DMS79 treated with DMSO at 0.1 percent for 48 hours (cell line): ENCODE measurements around the gene FAT1.

Source experiments
- DNase-seq: peaks from one replicate; lab custom pipeline; 2025; lab: John Stamatoyannopoulos, UW

The FAT1 gene

DNA sequence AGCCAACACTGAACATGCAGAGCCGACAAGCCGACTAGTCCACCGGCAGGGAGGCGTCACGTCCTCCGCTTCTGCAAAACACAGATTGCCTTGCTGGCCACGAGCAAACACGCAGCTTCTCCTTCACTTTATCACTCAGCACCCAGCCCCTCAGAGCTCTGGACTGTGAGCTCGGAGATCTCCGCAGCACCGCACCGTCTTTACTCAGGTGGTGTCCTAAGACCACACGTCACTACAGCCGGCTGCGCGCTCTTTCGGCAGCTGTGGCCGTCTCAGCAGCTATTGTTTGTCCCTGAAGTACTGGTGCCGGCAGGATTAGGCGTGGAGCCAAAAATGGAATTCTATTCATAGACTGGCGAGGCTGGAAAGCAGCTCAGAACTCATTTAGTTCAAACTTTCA lies 72.0 kb downstream of the FAT1 start:
- DNase-seq: no peak

- DNase-seq: no peak
Measured at GRCh38 chr4:186651181-186651603, 72.5 kb downstream of the FAT1 start.

DNA sequence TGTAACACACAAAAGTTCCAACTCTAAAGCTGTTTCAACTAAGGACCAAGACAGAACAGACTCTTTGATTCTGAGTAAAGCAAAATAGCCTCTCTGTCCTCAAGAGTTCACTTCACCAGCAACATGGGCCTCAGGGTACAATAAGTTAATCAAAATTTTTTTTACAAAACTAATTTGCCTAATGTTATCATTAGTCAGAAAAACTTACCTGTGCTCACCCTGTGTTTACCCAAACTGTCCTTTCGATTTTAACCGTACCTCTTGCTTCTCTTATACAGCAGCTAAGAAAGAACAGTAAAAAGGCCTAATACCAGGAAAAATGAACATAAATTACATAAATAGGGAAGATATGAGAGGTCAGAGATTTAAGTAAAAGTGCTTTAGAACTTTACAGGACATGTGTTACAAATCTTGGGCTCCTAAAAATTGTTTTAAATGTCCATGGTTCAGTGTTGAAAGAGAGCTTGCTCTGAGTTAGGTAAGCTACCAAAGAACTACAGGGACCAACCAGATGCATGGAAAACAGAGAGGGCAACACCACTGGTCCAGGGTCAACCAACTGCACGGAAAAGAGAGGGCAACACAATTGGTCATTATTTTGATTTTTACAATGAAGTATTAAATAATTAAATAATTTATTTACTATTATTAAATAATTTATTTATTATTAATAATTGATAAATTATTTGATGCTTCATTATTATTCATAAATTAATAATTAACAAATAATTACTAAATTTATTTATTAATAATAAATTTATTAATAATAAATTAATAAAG lies 73.1 kb downstream of the FAT1 start:
- no peak for DNase-seq

DNA sequence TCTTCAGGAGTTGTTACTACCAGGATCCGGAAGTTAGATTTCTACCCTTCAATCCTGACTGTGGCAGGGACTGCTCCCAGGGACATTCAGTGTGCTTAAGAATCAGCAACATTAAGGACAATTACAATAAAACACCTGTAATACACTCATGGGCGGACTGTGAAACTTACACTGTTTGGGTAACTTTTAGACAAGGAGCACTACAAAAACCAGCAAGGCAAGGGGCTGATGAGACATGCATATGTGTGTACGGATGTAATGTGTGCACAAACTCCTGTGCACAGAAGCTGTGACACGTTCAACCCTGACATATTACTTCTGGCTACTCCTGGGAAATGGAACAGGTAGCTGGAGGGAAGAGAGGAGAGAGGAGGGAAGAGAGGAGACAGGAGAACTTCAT lies 75.8 kb downstream of the FAT1 start:
- DNase-seq: no peak

GRCh38 chr4:186644737-186645261 lies 78.9 kb downstream of the FAT1 start:
- no peak for DNase-seq

- DNase-seq: no peak
Measured at GRCh38 chr4:186644311-186644638, 79.4 kb downstream of the FAT1 start.

GRCh38 chr4:186643501-186644310 lies 80.0 kb downstream of the FAT1 start:
- no peak for DNase-seq

DNA sequence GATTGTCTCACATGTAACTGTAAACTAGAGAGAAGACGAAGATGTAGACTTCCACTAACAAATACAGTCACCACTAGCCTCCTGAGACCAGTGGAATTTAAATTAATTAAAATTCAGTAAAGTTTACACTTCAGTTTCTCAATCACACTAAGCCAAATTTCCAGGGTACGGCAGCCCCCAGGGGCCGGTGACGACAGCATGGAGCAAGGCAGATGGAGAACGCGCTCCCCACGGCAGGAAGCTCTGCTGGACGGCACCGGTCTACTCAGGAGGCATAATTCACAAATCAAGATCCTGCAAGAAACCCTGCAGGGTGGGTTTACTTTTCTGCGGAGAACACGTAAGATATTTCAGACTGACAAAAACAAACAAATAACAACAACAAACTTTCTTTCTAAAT lies 80.7 kb downstream of the FAT1 start:
- DNase-seq: no peak

- no peak for DNase-seq
Measured at GRCh38 chr4:186642530-186642929, 81.1 kb downstream of the FAT1 start.

- no peak for DNase-seq
Measured at GRCh38 chr4:186634591-186635128, 89.0 kb downstream of the FAT1 start.

DNA sequence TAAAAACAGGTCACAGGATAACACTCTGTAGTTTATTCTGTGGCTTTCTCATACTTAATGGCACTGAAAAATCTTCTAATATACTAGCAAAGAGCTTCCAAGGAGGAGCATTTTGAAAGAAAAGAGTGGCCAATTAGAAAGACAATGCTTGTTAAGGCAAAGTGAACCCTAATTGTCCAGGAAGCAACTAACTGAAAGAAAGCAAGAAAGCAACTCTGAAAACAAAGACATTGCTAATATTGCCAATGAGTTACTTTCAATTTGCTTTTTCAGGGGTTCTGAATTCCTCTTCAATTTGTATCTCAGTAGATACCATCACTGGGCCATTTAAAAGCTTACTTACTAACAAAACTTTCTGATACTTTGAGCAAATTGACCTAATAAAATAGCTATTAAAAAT lies 89.8 kb downstream of the FAT1 start:
- no peak for DNase-seq

DNA sequence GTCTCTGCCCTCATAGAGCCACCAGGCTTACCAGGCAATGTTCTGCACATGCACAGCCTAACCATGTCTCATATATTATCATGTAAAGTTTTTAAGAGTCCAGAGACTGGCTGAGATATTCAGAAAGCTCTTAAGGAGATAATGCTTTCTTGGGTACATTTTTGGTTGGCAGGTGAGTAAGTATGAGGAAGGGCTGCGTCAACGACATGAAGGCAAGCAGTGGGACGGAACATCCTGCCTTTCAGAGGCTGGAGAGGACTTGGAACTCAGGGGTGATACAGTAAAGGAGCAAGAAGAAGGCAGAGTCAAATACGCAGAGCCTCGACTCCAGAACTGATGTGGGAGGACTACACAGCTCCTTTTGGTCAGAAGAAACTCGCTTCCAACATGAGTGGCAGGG lies 93.5 kb downstream of the FAT1 start:
- DNase-seq: no peak

DNA sequence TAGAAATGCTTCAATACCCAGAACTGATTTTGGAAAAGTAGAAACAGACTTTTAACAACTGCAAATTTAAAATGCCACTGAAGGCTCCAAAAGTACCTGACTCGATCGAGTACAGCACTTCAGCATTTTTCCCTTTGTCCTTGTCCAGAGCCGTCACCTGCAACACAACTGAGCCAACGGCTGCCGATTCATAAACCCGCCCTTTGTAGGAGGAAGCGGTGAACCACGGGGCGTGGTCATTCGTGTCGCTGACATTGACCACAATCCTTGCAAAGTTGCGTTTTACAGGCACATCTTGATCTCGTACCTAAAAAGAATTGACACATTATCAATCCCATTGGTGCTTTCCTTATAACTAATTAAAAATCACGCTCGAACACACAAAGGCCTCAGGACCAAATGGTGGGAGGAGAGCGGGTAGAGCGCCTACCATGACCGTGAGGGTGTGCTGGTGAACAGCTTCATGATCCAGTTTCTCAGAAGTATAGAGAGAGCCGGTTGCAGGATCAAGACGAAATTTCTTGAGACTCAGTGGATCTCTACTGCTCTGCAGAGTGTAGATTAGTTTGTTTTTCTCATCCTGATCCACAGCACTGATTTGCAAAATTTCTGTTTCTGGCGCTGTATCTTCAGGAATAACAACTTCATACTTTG lies 95.5 kb downstream of the FAT1 start:
- DNase-seq: no peak

DNA sequence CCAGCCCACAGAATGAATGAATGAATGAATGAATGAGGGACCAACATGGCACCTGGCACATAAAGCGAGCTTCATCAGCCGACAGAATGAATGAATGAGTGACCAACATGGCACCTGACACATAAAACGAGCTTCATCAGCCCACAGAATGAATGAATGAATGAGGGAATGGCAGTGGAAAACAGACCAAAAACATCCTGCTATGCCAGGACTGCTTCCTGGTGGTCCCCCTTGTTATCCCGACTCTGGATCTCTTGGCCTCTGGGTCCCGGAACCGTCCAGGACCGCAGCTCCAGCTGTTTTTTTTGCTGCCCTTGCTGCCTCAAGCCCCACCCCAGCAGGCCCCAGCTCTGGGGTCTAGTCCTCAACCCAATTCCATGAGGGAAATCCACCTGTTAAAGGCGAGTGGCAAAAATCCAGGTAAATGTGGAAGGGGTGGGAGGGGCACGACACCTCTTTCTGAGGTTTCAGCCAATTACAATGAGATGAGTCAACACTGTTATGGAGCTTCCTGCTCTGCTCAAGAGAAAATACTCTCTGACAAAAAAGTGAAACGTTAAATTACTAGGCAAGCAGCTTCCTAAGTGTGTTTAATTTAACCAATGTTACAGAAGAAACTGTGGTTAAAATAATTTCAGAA lies 96.3 kb downstream of the FAT1 start:
- DNase-seq: no peak

- no peak for DNase-seq
Measured at GRCh38 chr4:186624951-186625350, 98.7 kb downstream of the FAT1 start.

DNA sequence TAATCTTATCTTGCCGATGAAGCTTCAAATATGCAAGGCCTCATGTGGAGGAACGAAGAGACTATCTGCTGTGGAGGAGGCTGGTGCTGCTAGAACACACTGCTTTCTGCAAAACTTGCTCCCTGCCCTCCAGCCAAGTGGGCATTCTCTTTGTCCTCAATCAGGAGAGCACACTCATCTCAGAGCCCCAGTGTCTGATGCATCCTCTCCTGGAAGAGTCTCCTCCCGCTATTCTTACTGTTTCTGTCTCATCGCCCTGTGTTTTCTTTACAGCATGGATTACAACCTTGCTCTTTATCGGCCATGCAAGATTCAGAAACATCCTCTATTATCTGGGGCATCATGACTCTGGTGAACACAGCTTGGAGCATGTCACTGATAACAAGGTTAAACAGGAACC lies 100.1 kb downstream of the FAT1 start:
- DNase-seq: no peak

DNA sequence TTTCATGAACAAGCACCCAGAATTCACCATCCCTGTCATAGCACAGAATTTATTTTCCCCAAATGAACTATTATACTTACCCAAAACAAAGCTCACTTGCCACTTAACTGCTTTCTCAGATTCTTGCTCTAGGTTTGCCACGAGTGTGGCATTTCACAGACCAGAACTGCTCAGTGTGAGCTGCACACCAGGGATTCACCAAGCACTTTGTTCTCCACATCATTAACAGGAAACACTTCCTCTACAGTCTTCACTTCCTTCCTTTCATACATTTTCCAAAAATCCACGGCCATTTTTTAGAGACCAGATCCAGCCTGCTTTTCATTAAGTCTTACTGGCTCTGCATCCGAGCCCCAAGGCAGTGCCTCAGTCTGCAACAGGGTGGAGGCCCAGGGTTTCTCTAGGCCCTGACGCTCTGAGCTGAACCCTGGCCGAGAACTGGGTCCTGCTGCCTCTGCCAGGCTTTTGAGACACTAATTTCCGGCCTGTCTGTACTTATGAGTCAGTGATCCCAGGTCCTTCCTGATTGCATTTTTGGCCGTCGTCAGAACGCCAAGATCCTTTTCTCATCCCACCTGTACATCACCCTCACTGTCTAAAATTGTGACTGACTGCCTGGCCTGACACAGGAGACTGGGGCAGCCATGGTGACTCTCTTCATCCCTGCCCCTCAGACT lies 100.7 kb downstream of the FAT1 start:
- DNase-seq: no peak

DNA sequence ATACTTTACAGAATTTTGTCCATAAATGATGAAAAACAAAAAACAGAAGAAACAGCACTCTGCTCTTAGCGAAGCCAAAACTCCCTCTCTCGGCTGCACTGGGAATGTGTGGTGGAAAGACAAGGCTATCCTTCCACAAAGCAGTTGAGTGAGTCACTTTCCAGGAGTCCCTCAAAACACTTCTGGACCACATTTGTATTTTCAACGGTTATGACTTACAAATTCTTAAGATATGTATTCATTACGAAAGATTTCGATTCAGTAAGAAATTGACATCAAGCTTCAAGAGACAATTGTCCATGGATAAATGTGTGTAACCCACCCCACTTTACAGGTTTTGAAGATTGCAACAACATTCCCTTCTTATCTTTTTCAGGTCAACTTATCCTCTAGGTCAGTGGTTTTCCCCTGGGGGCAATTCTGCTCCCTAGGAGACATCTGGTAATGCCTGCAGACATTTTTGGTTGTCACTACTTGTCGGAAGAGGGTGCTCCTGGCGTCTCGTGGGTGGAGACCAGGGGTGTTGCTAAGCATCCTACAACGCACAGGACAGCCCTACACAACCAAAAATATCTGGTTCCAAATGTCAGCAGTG lies 101.6 kb downstream of the FAT1 start:
- no peak for DNase-seq

DNA sequence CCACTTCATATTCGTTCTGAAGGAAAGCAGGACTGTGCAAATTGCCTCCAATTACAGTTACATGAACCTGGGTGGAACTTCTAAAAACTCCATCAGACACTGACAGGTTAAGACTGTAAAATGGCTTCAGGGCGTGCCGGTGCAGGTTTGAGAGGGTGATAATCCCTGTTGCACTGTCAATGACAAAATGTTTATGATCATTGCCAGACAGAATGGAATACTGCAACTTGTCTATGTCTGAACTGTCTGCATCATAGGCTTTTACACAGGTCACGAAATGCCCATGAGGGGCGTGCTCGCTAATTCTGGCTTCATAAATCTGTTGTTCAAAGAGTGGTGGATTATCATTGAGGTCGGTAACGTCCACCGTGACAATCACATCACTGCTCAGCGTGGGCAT lies 104.6 kb downstream of the FAT1 start:
- DNase-seq: no peak

- no peak for DNase-seq
Measured at GRCh38 chr4:186617921-186618320, 105.7 kb downstream of the FAT1 start.

DNA sequence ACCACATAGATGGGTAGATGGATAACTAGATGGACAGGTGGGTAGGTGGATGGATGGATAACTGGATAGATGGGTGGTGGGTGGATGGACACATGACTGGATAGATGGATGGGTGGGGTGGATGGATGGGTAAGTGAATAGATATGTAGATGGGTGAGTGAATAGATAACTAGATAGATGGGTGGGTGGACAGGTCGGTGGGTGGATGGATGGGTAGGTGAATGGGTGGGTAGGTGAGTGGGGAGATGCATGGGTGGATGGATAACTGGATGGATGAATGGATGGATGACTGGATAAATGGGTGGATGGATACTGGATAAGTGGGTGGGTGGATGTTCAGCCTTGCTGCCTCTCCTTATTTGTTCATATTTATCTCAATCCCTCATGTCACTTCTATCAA lies 116.2 kb downstream of the FAT1 start:
- no peak for DNase-seq
